DMS 273 treated with DMSO at 0.1 percent for 48 hours (cell line): Measurements from ENCODE around the gene GRIK1.
"Not testable (repeated sequence)": the region's sequence is repeated elsewhere in the genome, so short reads cannot be mapped to it uniquely, and the experiment has no call there.

ENCODE experiments used
- DNase-seq: peaks from one replicate; lab custom pipeline; 2025; lab: John Stamatoyannopoulos, UW

Gene GRIK1

DNA sequence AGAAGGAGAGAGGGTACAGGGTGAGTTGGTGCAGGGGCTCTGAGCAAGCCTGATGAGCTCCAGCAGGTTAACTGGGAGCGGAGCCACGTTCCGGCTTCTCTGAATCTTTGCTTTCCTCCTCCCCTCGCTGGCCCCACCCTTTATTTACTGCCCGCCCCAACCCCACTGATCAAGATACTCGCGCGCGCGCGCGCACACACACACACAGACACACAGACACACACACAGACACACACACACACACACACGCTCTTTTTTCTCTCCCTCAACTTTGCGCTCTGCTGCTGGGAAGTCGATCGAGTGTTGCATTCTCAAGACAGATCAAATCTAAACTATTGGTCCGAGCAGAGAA lies at the start of gene GRIK1:
TSS of gene GRIK1 (minus strand) at position 73 of the 352 bp plus-strand sequence.
- no peak for DNase-seq

DNA sequence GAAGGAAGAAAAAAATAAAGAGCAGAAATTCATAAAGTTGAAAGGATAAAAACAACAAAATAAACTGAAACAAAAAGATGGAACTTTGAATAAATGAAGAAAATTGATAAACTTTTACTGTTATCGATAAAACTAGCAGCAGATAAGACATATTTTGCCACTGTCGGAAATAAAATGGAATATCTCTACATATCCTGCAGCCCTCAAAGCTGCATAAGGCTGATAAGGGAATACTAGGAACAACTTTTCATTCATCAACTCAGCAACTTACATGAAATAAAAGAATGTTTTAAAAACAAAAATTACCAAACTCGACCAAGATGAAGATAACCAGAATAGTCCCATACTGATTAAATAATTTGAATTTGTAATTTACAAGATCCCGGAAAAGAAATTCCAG lies 48.0 kb upstream of the GRIK1 start:
- DNase-seq, result no peak

DNA sequence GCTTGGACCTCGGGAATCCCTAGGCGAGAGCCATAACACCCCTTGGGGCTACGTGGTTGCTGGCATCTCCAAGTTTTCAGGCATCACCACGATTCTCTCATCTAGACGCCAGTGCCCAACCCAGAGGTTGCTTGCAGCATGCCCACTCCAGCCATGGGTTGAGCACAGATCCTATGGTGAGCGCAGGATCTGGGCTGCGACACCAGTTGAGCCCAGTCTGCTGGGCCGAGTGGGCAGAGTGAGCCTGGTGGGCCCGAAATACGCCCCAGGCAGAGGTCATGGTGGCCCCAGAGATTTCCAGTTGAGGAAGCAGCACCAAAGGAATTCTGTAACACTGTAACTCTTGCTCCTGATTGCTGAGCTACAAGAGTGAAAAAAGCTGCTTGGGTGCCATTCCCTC lies 46.1 kb upstream of the GRIK1 start:
- DNase-seq, result no peak

GRCh38 chr21:29979043-29979442 lies 39.2 kb upstream of the GRIK1 start:
- DNase-seq, result no peak

DNA sequence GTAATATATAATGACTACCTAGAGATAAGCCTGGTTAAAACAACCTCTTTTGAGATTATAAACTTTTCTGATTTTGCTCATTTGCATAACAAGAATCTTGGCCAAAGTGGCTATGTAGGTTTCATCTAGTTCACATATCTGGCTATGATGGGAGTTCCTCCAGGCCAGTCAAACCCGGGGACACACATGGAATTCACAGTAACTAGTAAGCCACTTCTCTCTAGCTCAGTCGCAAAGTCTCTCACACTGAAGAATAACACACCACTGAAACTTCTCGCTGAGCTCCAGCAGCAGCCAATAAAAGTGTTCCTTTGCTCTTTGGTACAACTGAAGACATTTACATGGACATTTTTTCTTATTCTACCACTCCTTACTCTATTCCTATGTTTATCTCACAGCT lies 36.0 kb upstream of the GRIK1 start:
- no peak for DNase-seq

DNA sequence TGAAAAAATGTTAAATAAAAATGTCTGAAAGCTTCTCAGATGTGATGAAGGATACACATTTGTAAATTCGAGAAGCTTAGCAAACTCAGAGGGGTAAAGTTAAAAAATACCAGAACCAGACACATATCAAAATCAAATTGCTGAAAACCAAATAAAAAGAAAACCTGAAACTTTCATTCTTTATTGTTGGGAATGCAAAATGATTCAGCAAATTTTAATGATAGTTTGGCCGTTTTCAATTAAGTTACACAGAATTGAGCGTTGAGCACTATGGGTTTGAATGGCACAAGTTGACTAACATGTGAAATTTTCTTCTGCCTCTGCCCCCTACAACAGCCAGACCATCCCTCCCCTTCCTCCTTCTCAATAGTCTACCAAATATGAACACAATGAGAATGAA lies 33.5 kb upstream of the GRIK1 start:
- DNase-seq, result no peak

- DNase-seq, result no peak
These were observed 21.7 kb upstream of the GRIK1 start for GRCh38 chr21:29961291-29962027.

DNA sequence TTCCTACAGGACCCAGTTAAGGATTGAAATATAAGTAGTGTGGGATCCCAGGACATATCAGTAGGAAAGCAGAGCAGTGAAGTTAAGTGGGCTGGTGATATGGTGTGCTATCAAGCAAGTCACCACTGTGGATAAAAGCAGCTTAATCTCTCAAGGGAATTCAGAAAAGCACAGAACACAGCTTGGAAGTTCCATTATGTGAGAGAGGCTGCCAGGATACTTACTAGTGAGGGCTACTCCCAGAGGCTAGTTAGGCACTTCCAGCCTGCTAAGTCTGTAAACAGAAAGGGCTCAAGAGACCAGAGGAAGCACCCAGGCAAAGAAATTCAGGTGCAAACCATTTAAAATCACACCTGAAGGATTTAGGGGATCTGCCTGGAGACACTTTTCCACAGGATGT lies 18.8 kb upstream of the GRIK1 start:
- DNase-seq, result no peak

DNA sequence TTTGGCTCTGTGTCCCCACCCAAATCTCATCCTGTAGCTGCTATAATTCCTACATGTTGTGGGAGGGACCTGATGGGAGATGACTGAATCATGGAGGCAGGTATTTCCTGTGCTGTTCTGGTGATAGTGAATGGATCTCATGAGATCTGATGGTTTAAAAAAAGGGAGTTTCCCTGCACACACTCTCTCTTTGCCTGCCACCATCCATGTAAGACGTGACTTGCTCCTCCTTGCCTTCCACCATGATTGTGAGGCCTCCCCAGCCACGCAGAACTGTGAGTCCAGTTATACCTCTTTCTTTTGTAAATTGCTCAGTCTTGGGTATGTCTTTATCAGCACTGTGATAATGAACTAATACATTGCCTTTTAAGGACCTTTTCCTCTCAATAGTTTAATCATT lies 18.2 kb upstream of the GRIK1 start:
- DNase-seq, result not testable (repeated sequence)

DNA sequence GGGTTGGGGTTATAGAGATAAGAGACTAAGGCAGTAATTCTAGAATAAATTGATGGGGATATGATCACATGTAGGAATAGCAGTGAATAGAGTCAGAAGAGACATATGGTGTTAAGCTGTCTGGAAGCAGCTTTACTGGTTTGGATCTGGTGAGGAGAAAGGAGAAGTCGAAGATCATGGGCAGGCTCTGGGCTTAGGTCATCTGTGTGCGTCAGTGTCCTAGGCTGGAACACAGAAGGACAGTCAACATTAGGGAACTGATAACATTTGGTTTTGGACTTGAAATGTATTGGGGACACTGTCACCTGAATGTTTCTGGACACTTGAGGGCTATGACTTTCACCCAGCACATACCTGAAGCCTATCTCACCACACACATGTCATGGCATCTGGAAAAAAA lies 13.9 kb upstream of the GRIK1 start:
- no peak for DNase-seq

DNA sequence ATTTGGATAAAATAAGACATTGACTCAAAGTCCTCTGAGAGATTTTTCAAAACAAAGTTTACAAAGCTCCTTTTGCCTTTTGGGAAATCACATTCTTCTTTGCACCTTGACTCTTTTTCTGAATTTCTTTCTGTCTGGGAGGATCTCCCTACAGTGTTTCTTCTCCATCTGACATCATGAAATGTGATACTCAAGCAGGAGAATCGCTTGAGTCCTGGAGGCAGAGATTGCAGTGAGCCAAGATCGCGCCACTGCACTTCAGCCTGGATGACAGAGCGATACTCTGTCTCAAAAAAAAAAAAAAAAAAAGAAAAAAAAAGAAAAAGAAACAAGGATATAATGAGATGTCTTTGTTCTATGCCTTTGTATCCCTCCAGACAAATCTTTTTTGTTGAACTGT lies 13.3 kb upstream of the GRIK1 start:
- no peak for DNase-seq

DNA sequence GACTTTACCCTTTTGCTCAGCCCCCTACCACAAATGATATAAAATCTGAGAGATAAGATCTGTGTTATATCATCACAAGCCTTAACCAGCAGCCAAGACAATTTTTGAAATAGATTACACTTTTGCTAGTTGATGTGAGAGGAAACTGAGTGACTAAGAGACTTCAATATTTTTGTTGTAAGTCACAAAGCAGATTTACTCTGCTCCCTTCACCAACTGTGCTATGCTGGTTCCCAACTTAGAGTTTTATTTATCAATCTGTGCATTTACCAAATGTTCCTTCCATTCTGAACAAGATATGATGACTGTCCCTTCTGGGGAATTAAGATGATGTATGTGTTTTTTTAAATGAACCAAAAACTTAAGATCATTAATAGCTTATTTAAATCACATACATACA lies 12.1 kb upstream of the GRIK1 start:
- DNase-seq, result no peak

DNA sequence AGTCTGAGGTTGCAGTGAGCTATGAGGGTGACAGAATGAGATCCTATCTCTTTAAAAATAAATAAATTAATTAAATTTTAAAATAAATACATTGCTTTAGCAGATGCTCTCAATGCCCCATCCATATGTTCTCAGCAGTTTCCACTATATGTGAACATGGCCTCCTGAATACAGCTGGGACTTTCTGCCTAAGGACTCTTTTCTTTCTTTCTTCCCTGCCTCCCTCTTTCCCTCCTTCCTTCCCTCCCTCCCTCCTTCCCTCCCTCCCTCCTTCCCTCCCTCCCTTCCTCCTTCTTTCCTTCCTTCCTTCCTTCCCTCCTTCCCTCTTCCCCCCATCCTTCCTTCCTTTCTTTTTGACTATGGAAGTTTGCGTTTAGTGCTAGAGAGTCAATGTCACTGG lies 10.2 kb upstream of the GRIK1 start:
- DNase-seq, result no peak

GRCh38 chr21:29947119-29947518 lies 7.3 kb upstream of the GRIK1 start:
- no peak for DNase-seq

- DNase-seq, result no peak
These were observed 4.1 kb upstream of the GRIK1 start for GRCh38 chr21:29943885-29944284.

- no peak for DNase-seq
These were observed 2.2 kb upstream of the GRIK1 start for GRCh38 chr21:29942034-29942433.

DNA sequence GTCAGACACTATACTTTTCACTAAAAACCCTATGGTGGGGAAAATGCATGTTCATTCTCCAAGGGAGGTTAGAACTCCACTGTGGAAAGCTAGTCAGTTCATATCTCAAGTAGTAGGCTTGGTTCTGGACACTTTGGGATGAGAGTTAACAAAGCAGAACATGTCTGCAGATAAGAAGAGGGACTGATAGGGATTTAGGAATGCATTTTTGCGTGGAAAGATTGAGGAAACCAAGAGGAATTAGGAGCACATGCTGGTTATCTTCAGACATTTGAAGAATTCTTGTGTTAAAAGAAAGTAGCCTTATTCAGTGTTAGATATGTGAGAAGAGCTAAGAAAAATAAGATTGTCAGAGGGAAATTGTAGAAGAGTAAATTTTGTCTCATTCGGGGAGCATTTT lies 1.2 kb upstream of the GRIK1 start:
- no peak for DNase-seq

DNA sequence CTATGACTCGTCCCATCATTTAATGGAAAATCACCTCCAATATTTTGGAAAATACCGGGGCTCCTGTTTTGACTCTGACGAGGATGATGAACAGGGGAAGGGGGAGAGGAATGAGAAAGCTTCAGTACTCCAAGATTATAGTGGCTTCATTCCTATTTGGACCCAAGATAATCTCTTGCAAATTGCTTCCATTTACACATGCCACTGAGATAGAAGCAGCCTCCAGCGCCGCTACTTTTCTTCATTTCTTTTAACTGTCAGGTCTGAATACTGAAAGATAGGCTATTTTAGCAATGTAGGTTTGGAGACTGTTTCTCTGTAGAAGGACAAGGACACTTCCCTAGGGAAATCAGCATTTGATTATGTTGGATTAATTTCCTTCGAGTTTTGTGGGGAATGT lies 565 bp upstream of the GRIK1 start:
- DNase-seq, result no peak

- no peak for DNase-seq
These were observed 482 bp downstream of the GRIK1 start for GRCh38 chr21:29939104-29939923.

- DNase-seq, result no peak
These were observed 1.1 kb downstream of the GRIK1 start for GRCh38 chr21:29938776-29939103.

GRCh38 chr21:29933088-29933487 lies 6.7 kb downstream of the GRIK1 start:
- no peak for DNase-seq

DNA sequence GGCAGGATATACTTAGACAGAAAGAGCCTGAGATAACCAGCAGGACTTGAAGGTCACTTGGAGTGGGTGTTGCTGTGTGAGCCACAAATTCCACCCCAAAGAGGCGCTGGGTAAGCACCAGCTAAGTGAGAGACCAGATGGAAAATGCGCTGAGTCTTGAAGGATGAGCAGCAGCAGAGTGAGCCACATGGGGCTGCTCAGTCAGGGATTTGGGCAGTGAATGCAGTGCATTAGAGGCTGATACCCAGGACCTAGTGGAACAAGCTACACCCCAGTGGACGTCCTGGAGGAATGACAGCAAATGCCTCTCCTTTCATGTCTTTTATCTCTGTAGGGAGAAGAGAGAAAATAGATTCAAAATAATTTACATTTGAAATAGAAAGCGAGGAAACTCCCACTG lies 11.3 kb downstream of the GRIK1 start:
- DNase-seq, result no peak

DNA sequence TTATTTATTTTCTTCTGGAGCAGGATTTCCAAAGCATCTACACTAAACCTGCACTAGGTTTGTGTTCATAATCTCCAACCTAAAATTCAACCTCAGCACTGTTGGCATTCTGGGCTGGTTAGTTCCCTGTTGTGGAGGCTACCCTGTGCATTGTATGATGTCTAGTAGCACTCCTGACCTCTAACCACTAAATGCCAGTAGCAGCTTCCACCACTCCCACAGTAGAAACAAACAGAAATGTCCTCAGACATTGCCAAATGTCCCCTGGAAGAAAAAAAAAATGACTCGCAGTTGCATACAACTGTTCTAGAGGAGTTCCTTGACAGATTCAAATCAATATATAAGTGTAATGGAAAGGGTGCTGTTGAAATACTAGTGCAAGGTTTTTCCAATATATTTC lies 18.9 kb downstream of the GRIK1 start:
- no peak for DNase-seq

DNA sequence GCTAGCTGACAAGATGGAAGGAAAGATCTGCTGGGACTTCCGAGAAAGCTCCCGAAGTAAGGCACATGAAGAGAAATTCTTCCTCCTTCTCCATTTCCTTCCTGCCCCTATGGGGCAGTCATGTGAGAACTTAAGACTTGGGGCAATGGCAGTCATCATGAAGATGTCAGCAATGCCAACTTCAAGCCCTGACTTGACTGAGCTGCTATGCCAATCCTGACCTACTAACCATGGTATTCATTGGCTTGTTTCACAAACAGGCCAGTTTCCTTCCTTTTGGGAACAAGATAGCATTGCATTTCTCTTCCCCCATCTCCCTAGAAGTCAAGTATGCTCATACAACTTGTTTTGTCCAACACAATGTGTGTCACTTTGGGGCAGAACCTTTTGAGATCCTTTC lies 25.5 kb downstream of the GRIK1 start:
- DNase-seq, result no peak
